ENCODE data around the gene PLXDC2. TPM values are rescaled to one million over a fixed set of nuclear protein-coding genes. Genes with fewer than 3 reads are reported as not detected.
A peak's percentile ranks its signal among the peaks of the same experiment; 100 is the strongest.

PLXDC2 gene
- total RNA-seq, 1 experiment from 2014 or later, result 38.7 TPM

DNA sequence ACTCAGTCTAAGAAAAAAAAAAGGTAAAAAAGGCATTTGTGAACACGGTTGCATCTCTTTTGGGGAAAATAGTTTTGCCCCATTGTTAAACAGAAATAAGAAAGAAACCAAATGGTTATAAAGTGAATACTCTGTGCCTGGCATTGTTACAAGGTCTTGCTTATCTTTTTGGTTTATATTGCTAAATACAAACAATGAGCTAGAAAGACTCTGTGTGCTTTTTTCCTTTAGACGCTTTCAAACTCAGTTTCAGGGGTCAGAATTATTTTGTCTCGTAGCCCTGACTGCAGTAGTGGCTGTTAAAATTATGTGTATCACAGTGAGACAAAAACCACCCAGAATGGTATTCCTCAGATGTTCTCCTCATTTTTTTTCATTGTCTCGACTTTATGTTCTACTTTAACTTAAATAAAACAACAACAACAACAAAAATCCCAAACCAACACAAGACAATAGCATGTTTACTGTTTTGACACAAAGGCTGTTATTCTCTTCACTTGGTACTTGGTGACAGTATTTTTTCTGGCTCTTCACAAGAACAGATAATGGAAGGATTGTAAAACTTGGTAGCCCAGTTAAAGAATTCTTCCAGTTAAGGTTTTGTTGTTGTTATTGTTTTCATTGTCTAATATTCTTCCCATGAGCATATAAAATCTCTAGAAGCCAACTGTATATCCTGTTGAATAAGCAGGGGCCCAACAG lies 190.1 kb downstream of the PLXDC2 start:
- Histone ChIP-seq H2BK20ac (ENCODE audit: low read depth, low read length, poor library complexity, severe bottlenecking) (no peak overlapping the region), H3K4me2 (ENCODE audit: insufficient read depth, insufficient read length, low read length) (no peak overlapping the region), H2BK12ac (ENCODE audit: insufficient read length, low read depth, low read length) (no peak overlapping the region), H3K79me1 (ENCODE audit: insufficient read depth, low read depth, low read length, poor library complexity, severe bottlenecking) (peaks cover 5% of the 10 kb centered on the region), H3K14ac (ENCODE audit: insufficient read depth, low read length) (no peak overlapping the region), H3K56ac (ENCODE audit: insufficient read length, low read depth, low read length) (no peak overlapping the region), H2AK5ac (ENCODE audit: insufficient read length, low read length) (no peak overlapping the region), H3K9me3 (ENCODE audit: control insufficient read depth, low read depth, low read length) (no peaks in the 10 kb centered on the region), H3K18ac (ENCODE audit: insufficient read length, low read depth, low read length) (no peak overlapping the region), H3K4me1 (ENCODE audit: insufficient read depth, low read length) (peaks cover 6% of the 10 kb centered on the region; the same call in 1 of the 2 replicates), H3K27ac (ENCODE audit: insufficient read length, low read depth, low read length) (no peak overlapping the region), H3K79me2 (ENCODE audit: insufficient read depth, low read length) (peaks cover 9% of the 10 kb centered on the region; the same call in 1 of the 2 replicates), H2BK120ac (ENCODE audit: low read depth, low read length, poor library complexity, severe bottlenecking) (no peak overlapping the region), H3K23ac (ENCODE audit: insufficient read length, low read depth, low read length) (no peak overlapping the region), H3K27me3 (ENCODE audit: insufficient read depth, low read length) (no peaks in the 10 kb centered on the region), H2BK5ac (ENCODE audit: insufficient read length, low read length) (no peak overlapping the region), H3K23me2 (ENCODE audit: insufficient read length, low read depth, low read length, poor library complexity, severe bottlenecking) (no peaks in the 10 kb centered on the region), H4K8ac (replicated peaks; ENCODE audit: insufficient read length, low read depth, low read length) (no peak overlapping the region), H3K4ac (ENCODE audit: low read depth, low read length) (no peak overlapping the region), H2AFZ (ENCODE audit: low read length) (no peak overlapping the region), H2BK15ac (ENCODE audit: low read depth, low read length) (no peak overlapping the region), H3K9ac (ENCODE audit: extremely low read depth, insufficient read length, low read length) (no peak overlapping the region), H4K91ac (ENCODE audit: insufficient read length, low read depth, low read length) (no peak overlapping the region), H4K5ac (ENCODE audit: insufficient read length, low read depth, low read length) (no peak overlapping the region), H3T11ph (ENCODE audit: low read length) (no peak overlapping the region), H4K20me1 (ENCODE audit: control insufficient read depth, insufficient read depth, insufficient read length) (no peaks in the 10 kb centered on the region)
- Mint-ChIP-seq H3K36me3 (ENCODE audit: insufficient read depth in 1 of 3, low read depth in 3 of 3) (peaks cover 14 to 24% (median 19%) of the 10 kb centered on the region in 3 experiments), H3K4me3 (no peak overlapping the region), H3K9me3 (no peaks in the 10 kb centered on the region), H3K4me1 (peaks cover 40 to 43% of the 10 kb centered on the region in 2 experiments), H3K27ac (peak overlapping the region in 2 of 3 experiments; percentile 34 to 70; a peak in 3 of 7 replicates), H3K27me3 (ENCODE audit: low read depth) (no peaks in the 10 kb centered on the region; the same call in 1 of the 2 replicates)
- 100% methylated on average over 1 of the region's 4 CpGs for WGBS (ENCODE audit: extremely low coverage, insufficient read length, low lambda C conversion rate)
- TF ChIP-seq, protein P1, sequence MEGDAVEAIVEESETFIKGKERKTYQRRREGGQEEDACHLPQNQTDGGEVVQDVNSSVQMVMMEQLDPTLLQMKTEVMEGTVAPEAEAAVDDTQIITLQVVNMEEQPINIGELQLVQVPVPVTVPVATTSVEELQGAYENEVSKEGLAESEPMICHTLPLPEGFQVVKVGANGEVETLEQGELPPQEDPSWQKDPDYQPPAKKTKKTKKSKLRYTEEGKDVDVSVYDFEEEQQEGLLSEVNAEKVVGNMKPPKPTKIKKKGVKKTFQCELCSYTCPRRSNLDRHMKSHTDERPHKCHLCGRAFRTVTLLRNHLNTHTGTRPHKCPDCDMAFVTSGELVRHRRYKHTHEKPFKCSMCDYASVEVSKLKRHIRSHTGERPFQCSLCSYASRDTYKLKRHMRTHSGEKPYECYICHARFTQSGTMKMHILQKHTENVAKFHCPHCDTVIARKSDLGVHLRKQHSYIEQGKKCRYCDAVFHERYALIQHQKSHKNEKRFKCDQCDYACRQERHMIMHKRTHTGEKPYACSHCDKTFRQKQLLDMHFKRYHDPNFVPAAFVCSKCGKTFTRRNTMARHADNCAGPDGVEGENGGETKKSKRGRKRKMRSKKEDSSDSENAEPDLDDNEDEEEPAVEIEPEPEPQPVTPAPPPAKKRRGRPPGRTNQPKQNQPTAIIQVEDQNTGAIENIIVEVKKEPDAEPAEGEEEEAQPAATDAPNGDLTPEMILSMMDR (conservative IDR thresholded peaks at IDR 0.05), result no peak
- DNase-seq, result no peak

Data from H9 (cell line).